ENCODE measurements around the gene PEPD.

DNA sequence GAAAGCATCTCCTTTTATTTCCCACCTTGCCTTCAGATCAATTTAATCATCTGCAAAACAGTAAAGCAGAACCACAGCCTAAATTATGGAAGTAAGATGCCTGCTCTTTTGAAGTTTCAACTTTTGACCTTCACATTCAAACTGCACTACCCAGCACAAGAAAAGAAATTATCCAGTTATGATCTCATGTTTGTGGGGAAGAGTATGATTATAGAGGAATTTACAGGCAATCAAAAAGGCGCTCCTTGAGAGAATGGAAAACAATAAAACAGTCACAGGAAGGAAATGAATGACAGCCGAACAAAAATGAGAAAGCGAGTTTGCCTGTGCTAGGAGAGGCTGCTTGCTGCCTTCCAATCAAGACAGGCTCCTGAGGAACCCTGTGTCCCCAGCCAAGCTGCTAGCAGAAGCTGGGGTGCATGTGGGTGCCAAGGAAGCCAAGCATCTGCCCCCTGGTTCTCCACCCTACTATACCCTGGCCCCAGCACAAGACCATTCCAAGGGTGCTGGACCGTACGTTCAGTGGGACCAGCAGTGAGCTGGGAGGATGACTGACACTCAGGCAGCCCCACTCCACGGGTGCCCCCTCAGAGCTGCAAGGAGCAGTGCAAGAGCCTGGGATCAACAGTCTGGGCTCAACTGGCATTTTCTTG lies 47.8 kb downstream of the PEPD start:
- TF ChIP-seq, protein P1, sequence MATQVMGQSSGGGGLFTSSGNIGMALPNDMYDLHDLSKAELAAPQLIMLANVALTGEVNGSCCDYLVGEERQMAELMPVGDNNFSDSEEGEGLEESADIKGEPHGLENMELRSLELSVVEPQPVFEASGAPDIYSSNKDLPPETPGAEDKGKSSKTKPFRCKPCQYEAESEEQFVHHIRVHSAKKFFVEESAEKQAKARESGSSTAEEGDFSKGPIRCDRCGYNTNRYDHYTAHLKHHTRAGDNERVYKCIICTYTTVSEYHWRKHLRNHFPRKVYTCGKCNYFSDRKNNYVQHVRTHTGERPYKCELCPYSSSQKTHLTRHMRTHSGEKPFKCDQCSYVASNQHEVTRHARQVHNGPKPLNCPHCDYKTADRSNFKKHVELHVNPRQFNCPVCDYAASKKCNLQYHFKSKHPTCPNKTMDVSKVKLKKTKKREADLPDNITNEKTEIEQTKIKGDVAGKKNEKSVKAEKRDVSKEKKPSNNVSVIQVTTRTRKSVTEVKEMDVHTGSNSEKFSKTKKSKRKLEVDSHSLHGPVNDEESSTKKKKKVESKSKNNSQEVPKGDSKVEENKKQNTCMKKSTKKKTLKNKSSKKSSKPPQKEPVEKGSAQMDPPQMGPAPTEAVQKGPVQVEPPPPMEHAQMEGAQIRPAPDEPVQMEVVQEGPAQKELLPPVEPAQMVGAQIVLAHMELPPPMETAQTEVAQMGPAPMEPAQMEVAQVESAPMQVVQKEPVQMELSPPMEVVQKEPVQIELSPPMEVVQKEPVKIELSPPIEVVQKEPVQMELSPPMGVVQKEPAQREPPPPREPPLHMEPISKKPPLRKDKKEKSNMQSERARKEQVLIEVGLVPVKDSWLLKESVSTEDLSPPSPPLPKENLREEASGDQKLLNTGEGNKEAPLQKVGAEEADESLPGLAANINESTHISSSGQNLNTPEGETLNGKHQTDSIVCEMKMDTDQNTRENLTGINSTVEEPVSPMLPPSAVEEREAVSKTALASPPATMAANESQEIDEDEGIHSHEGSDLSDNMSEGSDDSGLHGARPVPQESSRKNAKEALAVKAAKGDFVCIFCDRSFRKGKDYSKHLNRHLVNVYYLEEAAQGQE (IDR thresholded peaks at IDR 0.05; ENCODE audit: insufficient read depth in 1 of 2, low read depth in 2 of 2, low read length in 2 of 2): no peak
- TF ChIP-seq POLR2AphosphoS5 (IDR thresholded peaks at IDR 0.05; ENCODE audit: low read depth, low read length): no peak
- TF ChIP-seq TAF1 (IDR thresholded peaks at IDR 0.05; ENCODE audit: borderline replicate concordance, insufficient read depth, low read length): no peak

Data from PFSK-1 (cell line).